GM21576 (cell line): ENCODE results near the gene MITF.

ENCODE experiments used
- ATAC-seq: cut with Tn5 transposase; IDR thresholded peaks from one replicate; pipeline ENCODE4 v1.9.1; 2021; ENCODE audit warnings: mild to moderate bottlenecking, moderate library complexity; ENCODE audit not compliant: unreplicated experiment

Gene MITF

DNA sequence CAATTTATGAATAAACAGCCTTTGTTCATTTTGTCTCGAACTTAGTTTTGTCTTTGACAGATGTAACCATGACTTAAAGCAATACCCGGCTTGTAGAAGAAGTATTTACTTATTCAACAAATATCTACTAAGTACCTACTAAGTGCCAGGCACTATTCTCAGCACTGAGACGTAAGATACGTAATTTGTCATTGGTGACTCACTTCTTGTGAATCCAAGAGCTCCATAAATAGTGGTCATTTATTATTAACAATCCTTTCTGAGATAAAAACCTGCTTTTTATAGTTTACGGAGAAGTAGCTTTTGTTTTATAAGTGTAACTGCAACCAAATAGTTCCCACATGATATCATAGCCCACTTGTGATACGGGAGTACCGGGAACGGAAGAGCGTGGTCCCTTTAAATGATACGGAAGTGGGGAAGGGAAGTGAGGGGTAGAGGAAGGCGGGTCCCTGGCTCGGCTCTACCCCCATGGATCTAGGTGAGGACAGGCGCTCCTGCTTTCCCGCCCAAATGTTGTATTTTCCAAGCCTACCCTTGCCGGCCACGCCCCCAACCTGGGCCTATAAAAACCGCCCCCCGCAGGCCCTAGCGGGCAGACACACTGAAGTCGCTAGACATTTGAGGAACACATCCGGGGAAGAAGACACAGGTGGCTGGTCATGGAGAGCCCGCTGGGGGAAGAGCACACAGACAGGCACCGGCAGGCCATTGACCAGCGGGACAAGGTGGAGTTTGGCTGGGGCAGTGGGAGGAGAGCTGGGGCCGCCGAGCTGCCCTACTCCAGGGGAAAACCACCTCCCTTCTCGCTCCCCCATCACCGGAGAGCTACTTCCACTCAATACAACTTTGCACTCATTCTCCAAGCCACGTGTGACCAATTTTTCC is 260.1 kb downstream of the MITF start, which contains the start of gene SAMMSON:
TSS of gene SAMMSON (plus strand) at position 594 of the 888 bp plus-strand sequence.
- ATAC-seq: no peak

- ATAC-seq: no peak
Measured at GRCh38 chr3:70000028-70000410, 260.8 kb downstream of the MITF start.

- ATAC-seq: no peak
Measured at GRCh38 chr3:70000563-70001081, 261.4 kb downstream of the MITF start.

GRCh38 chr3:70003119-70003518 is 263.9 kb downstream of the MITF start:
- ATAC-seq: no peak

- no peak for ATAC-seq
Measured at GRCh38 chr3:70006089-70006488, 266.8 kb downstream of the MITF start.

DNA sequence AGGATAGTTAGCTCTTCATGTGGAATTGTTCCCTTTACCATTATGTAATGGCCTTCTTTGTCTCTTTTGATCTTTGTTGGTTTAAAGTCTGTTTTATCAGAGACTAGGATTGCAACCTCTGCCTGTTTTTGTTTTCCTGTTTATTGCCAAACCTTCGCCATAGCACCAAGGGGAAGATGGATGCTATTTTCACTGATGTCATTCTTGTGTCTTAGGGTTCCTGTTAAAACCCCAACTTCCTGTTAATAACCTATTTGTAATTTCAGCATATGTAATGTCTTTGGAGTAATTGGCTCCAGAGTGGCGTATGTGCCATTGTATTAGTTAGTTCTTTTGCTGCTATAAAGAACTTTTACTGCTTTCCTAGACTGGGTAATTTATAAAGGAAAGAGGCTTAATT is 271.1 kb downstream of the MITF start:
- no peak for ATAC-seq

- ATAC-seq: no peak
Measured at GRCh38 chr3:70011582-70011981, 272.3 kb downstream of the MITF start.
